GM13976 (cell line): ENCODE data around the gene PTPA.
"Not testable (repeated sequence)": the region's sequence is repeated elsewhere in the genome, so short reads cannot be mapped to it uniquely, and the experiment has no call there.

Experiments
- DNase-seq: peaks from one replicate; pipeline ENCODE4 v3.0.0; 2012; ENCODE audit warnings: low spot score
- in situ Hi-C: fragments of 300-500 bp; cut with MboI; formaldehyde crosslinking; loops from one replicate; pipeline ENCODE4 v1.12.0; 2022; ENCODE audit warnings: low sequenced_read_pairs, mixed read lengths, inconsistent platforms; ENCODE audit not compliant: unreplicated experiment
- TF ChIP-seq, protein P1 (sequence below): IDR thresholded peaks from 2 replicates; pipeline ENCODE4 v1.5.1; 2012; ENCODE audit warnings: borderline replicate concordance, mild to moderate bottlenecking; ENCODE audit not compliant: insufficient read depth; ENCODE audit errors: extremely low read depth, missing control alignments, control extremely low read depth

The PTPA gene

DNA sequence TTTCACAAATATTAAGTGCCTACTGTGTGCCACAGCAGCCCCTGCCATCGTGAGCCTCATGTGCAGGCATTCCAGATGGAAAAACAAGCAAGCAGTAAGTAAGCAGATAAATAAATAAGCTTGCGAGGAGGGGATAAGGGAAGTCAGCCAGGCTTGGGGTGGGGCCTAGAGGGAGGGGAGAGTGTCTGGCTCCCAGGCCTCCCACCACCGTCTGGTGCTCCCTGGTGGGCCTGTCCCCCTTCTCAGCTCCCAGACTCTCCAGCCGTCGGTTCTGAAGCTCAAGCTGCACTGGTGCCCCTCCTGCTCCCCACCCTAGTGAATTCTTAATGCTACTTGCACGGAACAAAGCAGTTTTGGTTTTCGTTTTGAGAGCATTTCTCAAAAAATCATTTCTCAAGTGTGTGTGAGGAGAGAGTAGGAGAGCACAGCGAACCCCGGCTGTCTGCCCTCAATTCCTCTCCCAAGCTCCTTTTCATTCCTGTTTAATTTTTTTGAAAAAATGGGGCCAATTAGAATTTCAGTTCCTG is 73.4 kb downstream of the PTPA start:
- DNase-seq, result no peak
- in situ Hi-C loops, result no loop called here
- TF ChIP-seq, protein P1, sequence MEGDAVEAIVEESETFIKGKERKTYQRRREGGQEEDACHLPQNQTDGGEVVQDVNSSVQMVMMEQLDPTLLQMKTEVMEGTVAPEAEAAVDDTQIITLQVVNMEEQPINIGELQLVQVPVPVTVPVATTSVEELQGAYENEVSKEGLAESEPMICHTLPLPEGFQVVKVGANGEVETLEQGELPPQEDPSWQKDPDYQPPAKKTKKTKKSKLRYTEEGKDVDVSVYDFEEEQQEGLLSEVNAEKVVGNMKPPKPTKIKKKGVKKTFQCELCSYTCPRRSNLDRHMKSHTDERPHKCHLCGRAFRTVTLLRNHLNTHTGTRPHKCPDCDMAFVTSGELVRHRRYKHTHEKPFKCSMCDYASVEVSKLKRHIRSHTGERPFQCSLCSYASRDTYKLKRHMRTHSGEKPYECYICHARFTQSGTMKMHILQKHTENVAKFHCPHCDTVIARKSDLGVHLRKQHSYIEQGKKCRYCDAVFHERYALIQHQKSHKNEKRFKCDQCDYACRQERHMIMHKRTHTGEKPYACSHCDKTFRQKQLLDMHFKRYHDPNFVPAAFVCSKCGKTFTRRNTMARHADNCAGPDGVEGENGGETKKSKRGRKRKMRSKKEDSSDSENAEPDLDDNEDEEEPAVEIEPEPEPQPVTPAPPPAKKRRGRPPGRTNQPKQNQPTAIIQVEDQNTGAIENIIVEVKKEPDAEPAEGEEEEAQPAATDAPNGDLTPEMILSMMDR, result no peak

- in situ Hi-C loops, result no loop called here
- DNase-seq, result no peak
- TF ChIP-seq, protein P1, result no peak
These were observed 74.2 kb downstream of the PTPA start for GRCh38 chr9:129185402-129185801.

DNA sequence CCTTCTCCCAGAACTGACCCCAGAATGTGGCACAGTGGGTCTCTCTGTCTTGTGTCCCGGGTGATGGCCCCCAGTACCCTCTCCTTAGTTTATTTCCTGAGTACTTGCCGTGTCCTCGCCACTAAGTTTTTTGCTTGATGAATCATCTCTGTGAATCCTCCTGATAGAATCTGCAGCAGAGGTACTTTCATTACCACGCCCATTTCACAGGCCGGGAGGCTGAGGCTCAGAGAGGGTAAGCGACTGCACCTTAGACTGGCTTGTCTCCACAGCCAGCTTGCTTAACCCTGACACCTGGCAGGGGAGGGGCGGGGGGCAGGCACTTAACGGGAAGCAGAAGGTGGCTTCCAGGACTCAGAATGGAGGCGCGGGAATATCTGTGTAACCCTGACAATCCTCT is 74.8 kb downstream of the PTPA start:
- in situ Hi-C loops, result no loop called here
- DNase-seq, result no peak
- TF ChIP-seq, protein P1, result no peak

- TF ChIP-seq, protein P1, result no peak
- in situ Hi-C loops, result no loop called here
These were observed 75.8 kb downstream of the PTPA start for GRCh38 chr9:129187042-129187441.

GRCh38 chr9:129189971-129190370 is 78.8 kb downstream of the PTPA start:
- DNase-seq, in situ Hi-C loops: not testable (repeated sequence)

More at GRCh38 chr9:129187042-129187441, 75.8 kb downstream of the PTPA start:
- no peak for DNase-seq

GRCh38 chr9:129191234-129191633 is 80.0 kb downstream of the PTPA start:
- TF ChIP-seq, protein P1, result no peak
- in situ Hi-C loops, result no loop called here
- no peak for DNase-seq

- no peak for DNase-seq
- TF ChIP-seq, protein P1, result no peak
- in situ Hi-C loops, result no loop called here
These were observed 82.4 kb downstream of the PTPA start for GRCh38 chr9:129193655-129194054.
